ENCODE results near the gene PXT1. TPM values are rescaled to one million over a fixed set of nuclear protein-coding genes. Genes with fewer than 3 reads are reported as not detected.

PXT1 gene
- total RNA-seq, 1 donor from 2014 or later, result 0.10 TPM

GRCh38 chr6:36350082-36350481 lies 92.6 kb downstream of the PXT1 start:
- DNase-seq (ENCODE audit: low spot score), result no peak
- ATAC-seq, result peak; percentile 25

- ATAC-seq, result no peak
- no peak for DNase-seq (ENCODE audit: low spot score)
These were observed 93.4 kb downstream of the PXT1 start for GRCh38 chr6:36349240-36349639.

GRCh38 chr6:36347621-36348020 lies 95.0 kb downstream of the PXT1 start:
- DNase-seq (ENCODE audit: low spot score) (no peak), ATAC-seq (peak; percentile 45)

- ATAC-seq (no peak), DNase-seq (ENCODE audit: low spot score) (no peak)
These were observed 96.0 kb downstream of the PXT1 start for GRCh38 chr6:36346486-36347273.

GRCh38 chr6:36345681-36346466 lies 96.8 kb downstream of the PXT1 start:
- no peak for DNase-seq (ENCODE audit: low spot score)
- ATAC-seq, result no peak

- DNase-seq (ENCODE audit: low spot score) (no peak), ATAC-seq (no peak)
These were observed 99.5 kb downstream of the PXT1 start for GRCh38 chr6:36343109-36343680.

- DNase-seq (ENCODE audit: low spot score), result peak; percentile 70
- ATAC-seq, result peak; percentile 95
These were observed 101.8 kb downstream of the PXT1 start for GRCh38 chr6:36340618-36341454.

Other genes with a start within 250 kb of the PXT1 start
- gene BRPF3, start 246.1 kb downstream of the PXT1 start, total RNA-seq, result 18.4 TPM
- gene PNPLA1, start 172.8 kb downstream of the PXT1 start, total RNA-seq, result not detected
- gene BNIP5, start 106.0 kb downstream of the PXT1 start, total RNA-seq, result not detected
- 0.13 TPM for gene ETV7, start 55.2 kb downstream of the PXT1 start, total RNA-seq
- 28.5 TPM for gene KCTD20, start 146 bp upstream of the PXT1 start, total RNA-seq
- gene STK38, start 104.6 kb upstream of the PXT1 start, total RNA-seq, result 13.5 TPM
- gene SRSF3, start 151.5 kb upstream of the PXT1 start, total RNA-seq, result 58.7 TPM
- gene CDKN1A, start 235.9 kb upstream of the PXT1 start, total RNA-seq, result 32.6 TPM

Data from left lobe of liver (tissue), 2 donors.